Measurements from ENCODE around the gene FMO2. TPM values are rescaled to one million over a fixed set of nuclear protein-coding genes. Genes with fewer than 3 reads are reported as not detected.

FMO2 gene
- total RNA-seq, 1 donor from 2014 or later = not detected

GRCh38 chr1:171206204-171206977 lies 21.3 kb downstream of the FMO2 start:
- no peaks in the 10 kb centered on the region for H4K20me1 ChIP-seq (ENCODE audit: insufficient read depth, low read length)
- no peaks in the 10 kb centered on the region for H3K27me3 ChIP-seq (ENCODE audit: insufficient read depth, low read length)
- no peaks in the 10 kb centered on the region for H3K36me3 ChIP-seq (ENCODE audit: insufficient read depth, low read length)
- Mint-ChIP-seq H3K4me3 (ENCODE audit: unreplicated experiment) (no peak overlapping the region), H3K4me1 (ENCODE audit: low read depth, unreplicated experiment) (peaks cover 13% of the 10 kb centered on the region), H3K27ac (ENCODE audit: unreplicated experiment) (no peak overlapping the region), H3K9me3 (ENCODE audit: unreplicated experiment) (no peaks in the 10 kb centered on the region), H3K36me3 (ENCODE audit: low read depth, unreplicated experiment) (no peaks in the 10 kb centered on the region), H3K27me3 (ENCODE audit: low read depth, unreplicated experiment) (peaks cover 5% of the 10 kb centered on the region)
- H3K4me2 ChIP-seq (ENCODE audit: low read length) = no peak overlapping the region
- H3K79me2 ChIP-seq (ENCODE audit: insufficient read depth, low read length) = no peaks in the 10 kb centered on the region
- no peak overlapping the region for H3K9ac ChIP-seq (ENCODE audit: low read length)
- TF ChIP-seq, protein P1, sequence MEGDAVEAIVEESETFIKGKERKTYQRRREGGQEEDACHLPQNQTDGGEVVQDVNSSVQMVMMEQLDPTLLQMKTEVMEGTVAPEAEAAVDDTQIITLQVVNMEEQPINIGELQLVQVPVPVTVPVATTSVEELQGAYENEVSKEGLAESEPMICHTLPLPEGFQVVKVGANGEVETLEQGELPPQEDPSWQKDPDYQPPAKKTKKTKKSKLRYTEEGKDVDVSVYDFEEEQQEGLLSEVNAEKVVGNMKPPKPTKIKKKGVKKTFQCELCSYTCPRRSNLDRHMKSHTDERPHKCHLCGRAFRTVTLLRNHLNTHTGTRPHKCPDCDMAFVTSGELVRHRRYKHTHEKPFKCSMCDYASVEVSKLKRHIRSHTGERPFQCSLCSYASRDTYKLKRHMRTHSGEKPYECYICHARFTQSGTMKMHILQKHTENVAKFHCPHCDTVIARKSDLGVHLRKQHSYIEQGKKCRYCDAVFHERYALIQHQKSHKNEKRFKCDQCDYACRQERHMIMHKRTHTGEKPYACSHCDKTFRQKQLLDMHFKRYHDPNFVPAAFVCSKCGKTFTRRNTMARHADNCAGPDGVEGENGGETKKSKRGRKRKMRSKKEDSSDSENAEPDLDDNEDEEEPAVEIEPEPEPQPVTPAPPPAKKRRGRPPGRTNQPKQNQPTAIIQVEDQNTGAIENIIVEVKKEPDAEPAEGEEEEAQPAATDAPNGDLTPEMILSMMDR (IDR thresholded peaks at IDR 0.05; ENCODE audit: insufficient read depth, low read depth, low read length) = no peak
- TF ChIP-seq EZH2 (IDR thresholded peaks at IDR 0.05; ENCODE audit: insufficient read depth, low read length) = no peak
- H3K4me1 ChIP-seq (ENCODE audit: insufficient read depth, low read length) = no peaks in the 10 kb centered on the region
- no peak overlapping the region for H3K27ac ChIP-seq (ENCODE audit: low read depth, low read length)
- FAIRE-seq = no peak
- DNase-seq (ENCODE audit: low read depth) = no peak
- no peak overlapping the region for H2AFZ ChIP-seq (ENCODE audit: low read depth, low read length)
- no peaks in the 10 kb centered on the region for H3K9me3 ChIP-seq (ENCODE audit: insufficient read depth, low read depth, low read length)
- H3K4me3 ChIP-seq (ENCODE audit: insufficient read depth, low read depth, low read length) = no peak overlapping the region

DNA sequence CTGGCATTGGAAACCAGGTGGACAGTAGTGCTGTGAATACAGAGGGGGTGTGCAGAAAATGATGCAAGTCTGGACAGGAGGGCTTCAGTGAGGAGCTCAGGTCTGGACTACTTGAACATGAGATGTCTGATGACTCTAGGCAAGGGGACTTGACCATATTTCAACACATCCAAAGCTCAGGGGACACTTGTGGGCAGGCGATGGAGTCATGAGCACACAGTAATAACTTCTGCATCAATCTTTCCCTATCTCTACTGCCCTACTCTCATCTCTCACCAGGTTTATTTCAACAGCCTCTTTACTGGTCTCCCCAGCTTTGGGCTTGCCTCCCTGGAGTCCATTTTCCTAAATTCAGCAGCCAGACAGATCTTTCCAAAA lies 21.9 kb downstream of the FMO2 start:
- no peak overlapping the region for H2AFZ ChIP-seq (ENCODE audit: low read depth, low read length)
- H3K4me2 ChIP-seq (ENCODE audit: low read length) = no peak overlapping the region
- H4K20me1 ChIP-seq (ENCODE audit: insufficient read depth, low read length) = no peaks in the 10 kb centered on the region
- H3K27me3 ChIP-seq (ENCODE audit: insufficient read depth, low read length) = no peaks in the 10 kb centered on the region
- no peaks in the 10 kb centered on the region for H3K36me3 ChIP-seq (ENCODE audit: insufficient read depth, low read length)
- H3K9ac ChIP-seq (ENCODE audit: low read length) = no peak overlapping the region
- no peaks in the 10 kb centered on the region for H3K36me3 Mint-ChIP-seq (ENCODE audit: low read depth, unreplicated experiment)
- DNase-seq (ENCODE audit: low read depth) = no peak
- H3K27ac Mint-ChIP-seq (ENCODE audit: unreplicated experiment) = no peak overlapping the region
- no peaks in the 10 kb centered on the region for H3K4me1 ChIP-seq (ENCODE audit: insufficient read depth, low read length)
- no peak for FAIRE-seq
- no peaks in the 10 kb centered on the region for H3K79me2 ChIP-seq (ENCODE audit: insufficient read depth, low read length)
- H3K9me3 Mint-ChIP-seq (ENCODE audit: unreplicated experiment) = no peaks in the 10 kb centered on the region
- H3K4me1 Mint-ChIP-seq (ENCODE audit: low read depth, unreplicated experiment) = peaks cover 7% of the 10 kb centered on the region
- H3K4me3 ChIP-seq (ENCODE audit: insufficient read depth, low read depth, low read length) = no peak overlapping the region
- no peaks in the 10 kb centered on the region for H3K9me3 ChIP-seq (ENCODE audit: insufficient read depth, low read depth, low read length)
- no peak overlapping the region for H3K4me3 Mint-ChIP-seq (ENCODE audit: unreplicated experiment)
- H3K27ac ChIP-seq (ENCODE audit: low read depth, low read length) = no peak overlapping the region
- peaks cover 3% of the 10 kb centered on the region for H3K27me3 Mint-ChIP-seq (ENCODE audit: low read depth, unreplicated experiment)
- TF ChIP-seq, protein P1 (IDR thresholded peaks at IDR 0.05; ENCODE audit: insufficient read depth, low read depth, low read length) = no peak
- TF ChIP-seq EZH2 (IDR thresholded peaks at IDR 0.05; ENCODE audit: insufficient read depth, low read length) = no peak

- Mint-ChIP-seq H3K36me3 (ENCODE audit: low read depth, unreplicated experiment) (no peaks in the 10 kb centered on the region), H3K27ac (ENCODE audit: unreplicated experiment) (no peak overlapping the region), H3K9me3 (ENCODE audit: unreplicated experiment) (no peaks in the 10 kb centered on the region), H3K4me3 (ENCODE audit: unreplicated experiment) (no peak overlapping the region), H3K4me1 (ENCODE audit: low read depth, unreplicated experiment) (peaks cover 7% of the 10 kb centered on the region), H3K27me3 (ENCODE audit: low read depth, unreplicated experiment) (peaks cover 3% of the 10 kb centered on the region)
- Histone ChIP-seq H3K9ac (ENCODE audit: low read length) (no peak overlapping the region), H3K4me3 (ENCODE audit: insufficient read depth, low read depth, low read length) (no peak overlapping the region), H3K27ac (ENCODE audit: low read depth, low read length) (no peak overlapping the region), H3K9me3 (ENCODE audit: insufficient read depth, low read depth, low read length) (no peaks in the 10 kb centered on the region), H3K79me2 (ENCODE audit: insufficient read depth, low read length) (no peaks in the 10 kb centered on the region), H3K36me3 (ENCODE audit: insufficient read depth, low read length) (no peaks in the 10 kb centered on the region), H3K4me1 (ENCODE audit: insufficient read depth, low read length) (no peaks in the 10 kb centered on the region), H2AFZ (ENCODE audit: low read depth, low read length) (no peak overlapping the region), H3K4me2 (ENCODE audit: low read length) (no peak overlapping the region), H4K20me1 (ENCODE audit: insufficient read depth, low read length) (no peaks in the 10 kb centered on the region), H3K27me3 (ENCODE audit: insufficient read depth, low read length) (no peaks in the 10 kb centered on the region)
- DNase-seq (ENCODE audit: low read depth) (no peak), FAIRE-seq (no peak)
- TF ChIP-seq EZH2 (IDR thresholded peaks at IDR 0.05; ENCODE audit: insufficient read depth, low read length) = no peak
- TF ChIP-seq, protein P1 (IDR thresholded peaks at IDR 0.05; ENCODE audit: insufficient read depth, low read depth, low read length) = no peak
Observed at GRCh38 chr1:171207377-171207776, 22.3 kb downstream of the FMO2 start.
